A673 (cell line): ENCODE data around the gene NOC4L.

Experiments used
- CTCF ChIP-seq: fragments of 300-800, 200-600 bp; sonication (generic); conservative IDR thresholded peaks from 2 replicates; pipeline ENCODE4 v1.5.1; 2017; ENCODE audit warnings: low read depth, mild to moderate bottlenecking, antibody characterized with exemption, low read length, moderate library complexity, mixed read lengths
- EZH2 ChIP-seq: fragments of 200-600 bp; sonication (generic); IDR thresholded peaks from 2 replicates; pipeline ENCODE4 v1.6.1; 2017; ENCODE audit warnings: borderline replicate concordance, low read depth, mild to moderate bottlenecking, mixed read lengths, antibody characterized with exemption, low read length; ENCODE audit not compliant: poor library complexity, severe bottlenecking

GRCh38 chr12:132178801-132179401, 34.6 kb downstream of the NOC4L start:
- no peak for TF ChIP-seq CTCF
- no peak for TF ChIP-seq EZH2
